ENCODE results near the gene SPC24.

- TF ChIP-seq CTCF (IDR thresholded peaks at IDR 0.05) (no peak), POLR2A (IDR thresholded peaks at IDR 0.05) (no peak), POLR2AphosphoS5 (IDR thresholded peaks at IDR 0.05) (no peak)
Measured at GRCh38 chr19:11148001-11148400, 7.6 kb downstream of the SPC24 start.

Data from gastroesophageal sphincter (tissue), 3 donors.